HCT116 (cell line): ENCODE data around the gene TNS3. TPM values are rescaled to one million over a fixed set of nuclear protein-coding genes. Genes with fewer than 3 reads are reported as not detected.

Source experiments
- ATAC-seq: fragments of 200-7000 bp; cut with Tn5 transposase; 2 replicates; pipeline ENCODE4 v1.9.1; 2020; ENCODE audit warnings: mild to moderate bottlenecking, moderate library complexity
- BruUV-seq: library from RNA; stranded (reverse); fragments of 400-500 nt; replicated peaks from 2 replicates; lab custom pipeline; 2021; lab: Mats Ljungman, UMichigan
- CTCF ChIA-PET: fragments of 300-600 bp; sonication (Branson Sonifier 250); formaldehyde crosslinking; loops from one replicate; lab custom pipeline; 2021; ENCODE audit warnings: antibody characterized with exemption; lab: Charles Lee
- POLR2A ChIA-PET: fragments of 300-600, 350-600 bp; sonication (Branson Sonifier 250); formaldehyde crosslinking; loops from one replicate; lab custom pipeline; 2021; ENCODE audit warnings: antibody characterized with exemption; lab: Charles Lee
- RAD21 ChIA-PET, 2 experiments: fragments of 300-600 bp; sonication (Branson Sonifier 250); formaldehyde crosslinking; loops; one replicate each; lab custom pipeline; 2023; ENCODE audit warnings: low total read pairs in 2 of 2; ENCODE audit not compliant: uncharacterized antibody in 2 of 2, unreplicated experiment in 2 of 2, low non-redundant PET in 1 of 2; lab: Charles Lee
- DNase-seq: peaks from one replicate; pipeline ENCODE4 v3.0.0-alpha.2; 2010; ENCODE audit warnings: low read depth, low spot score
- H2AFZ ChIP-seq: fragments of 200-600 bp; shearing (Covaris generic), sonication (generic); 2 replicates; pipeline ENCODE4 v1.6.1; 2017; ENCODE audit warnings: low read depth, mixed run types, mixed read lengths, antibody characterized with exemption, low read length; ENCODE audit not compliant: poor library complexity, severe bottlenecking
- H3K27ac ChIP-seq: 2 replicates; pipeline ENCODE4 v1.5.1; 2012; ENCODE audit warnings: low read depth, low read length
- H3K27me3 ChIP-seq: fragments of 200-600 bp; sonication (generic); 2 replicates; pipeline ENCODE4 v1.6.1; 2016; ENCODE audit warnings: mixed run types, low read length, mixed read lengths; ENCODE audit not compliant: insufficient read depth
- H3K36me3 ChIP-seq, 2 experiments: fragments of 200-500 bp in 1 of 2; fragments of 200-600 bp in 1 of 2; sonication (Bioruptor generic) in 1 of 2; sonication (generic) in 1 of 2; 2 replicates each; pipeline versions ENCODE4 v1.5.1 to v1.6.1; 2014 to 2016; ENCODE audit warnings: low read length in 2 of 2, inconsistent platforms in 1 of 2, mixed read lengths in 1 of 2, mixed run types in 1 of 2; ENCODE audit not compliant: insufficient read depth in 2 of 2, control insufficient read depth in 1 of 2
- H3K4me1 ChIP-seq, 2 experiments: fragments of 200-600 bp in 1 of 2; sonication (generic) in 1 of 2; 2 replicates each; pipeline versions ENCODE4 v1.5.1 to v1.6.1; 2012 to 2017; ENCODE audit warnings: low read length in 2 of 2, inconsistent platforms in 1 of 2, mild to moderate bottlenecking in 1 of 2, mixed read lengths in 1 of 2, mixed run types in 1 of 2, moderate library complexity in 1 of 2; ENCODE audit not compliant: insufficient read depth in 2 of 2, control insufficient read depth in 1 of 2
- H3K4me2 ChIP-seq: fragments of 200-600 bp; sonication (generic); 2 replicates; pipeline ENCODE4 v1.6.1; 2017; ENCODE audit warnings: mixed run types, low read length, mixed read lengths
- H3K4me3 ChIP-seq, 2 experiments: fragments of 200-600 bp in 1 of 2; sonication (generic) in 1 of 2; replicated peaks in 1 of 2; 2 replicates each; pipeline ENCODE4 v1.5.1; 2011 to 2016; ENCODE audit warnings: low read length in 2 of 2, control low read depth in 1 of 2, low read depth in 1 of 2, mild to moderate bottlenecking in 1 of 2, mixed read lengths in 1 of 2, mixed run types in 1 of 2
- H3K79me2 ChIP-seq: fragments of 200-600 bp; sonication (generic); 2 replicates; pipeline ENCODE4 v1.6.1; 2017; ENCODE audit warnings: mild to moderate bottlenecking, mixed run types, low read length, moderate library complexity, mixed read lengths; ENCODE audit not compliant: insufficient read depth
- H3K9ac ChIP-seq: fragments of 200-600 bp; sonication (generic); 2 replicates; pipeline ENCODE4 v1.6.1; 2016; ENCODE audit warnings: low read length, mixed read lengths
- H3K9me2 ChIP-seq: fragments of 200-600 bp; sonication (generic), shearing (Covaris generic); 2 replicates; pipeline ENCODE4 v1.6.1; 2017; ENCODE audit warnings: mixed run types, mild to moderate bottlenecking, moderate library complexity; ENCODE audit not compliant: insufficient read depth
- H3K9me3 ChIP-seq, 2 experiments: fragments of 200-500 bp in 1 of 2; fragments of 200-600 bp in 1 of 2; sonication (Bioruptor generic) in 1 of 2; sonication (generic) in 1 of 2; 2 replicates each; pipeline ENCODE4 v1.6.1; 2014 to 2017; ENCODE audit warnings: low read length in 2 of 2, mixed read lengths in 2 of 2, inconsistent platforms in 1 of 2, low read depth in 1 of 2, mild to moderate bottlenecking in 1 of 2, mixed run types in 1 of 2, moderate library complexity in 1 of 2; ENCODE audit not compliant: control insufficient read depth in 1 of 2, insufficient read depth in 1 of 2
- H4K20me1 ChIP-seq: fragments of 200-600 bp; sonication (generic), shearing (Covaris generic); 2 replicates; pipeline ENCODE4 v1.6.1; 2017; ENCODE audit warnings: mixed run types, mild to moderate bottlenecking, moderate library complexity; ENCODE audit not compliant: insufficient read depth
- EZH2phosphoT487 ChIP-seq: fragments of 200-600 bp; IDR thresholded peaks from 2 replicates; pipeline ENCODE4 v1.6.1; 2018; ENCODE audit warnings: antibody characterized with exemption, borderline replicate concordance
- FOSL1 ChIP-seq: IDR thresholded peaks from 2 replicates; pipeline ENCODE4 v1.6.1; 2012; ENCODE audit warnings: low read depth
- MAX ChIP-seq: IDR thresholded peaks from 2 replicates; pipeline ENCODE4 v1.6.1; 2012
- POLR2AphosphoS5 ChIP-seq: IDR thresholded peaks from 2 replicates; pipeline ENCODE4 v1.6.1; 2011; ENCODE audit warnings: mild to moderate bottlenecking, low read depth, low read length, moderate library complexity
- RAD21 ChIP-seq: IDR thresholded peaks from 2 replicates; pipeline ENCODE4 v1.6.1; 2012; ENCODE audit warnings: low read depth, mild to moderate bottlenecking
- SRF ChIP-seq: IDR thresholded peaks from 2 replicates; pipeline ENCODE4 v1.6.1; 2012; ENCODE audit warnings: low read depth
- TCF7L2 ChIP-seq: IDR thresholded peaks from 2 replicates; pipeline ENCODE4 v1.7.0; 2011; ENCODE audit warnings: borderline replicate concordance, inconsistent platforms; ENCODE audit not compliant: insufficient read depth, insufficient read length; ENCODE audit errors: extremely low read depth
- ZFX ChIP-seq: fragments of 450-650 bp; IDR thresholded peaks from 2 replicates; pipeline ENCODE4 v1.6.1; 2017
- intact Hi-C: fragments of 100-400 bp; cut with micrococcal nuclease; formaldehyde crosslinking; loops from 2 replicates; pipeline ENCODE4 v1.10.0; 2022
- total RNA-seq: library from RNA; stranded (reverse); gene quantifications from one replicate; pipeline ENCODE4 v1.2.1, GENCODE V29; 2021; ENCODE audit not compliant: unreplicated experiment
- TF ChIP-seq, protein P1 (sequence below): IDR thresholded peaks from 2 replicates; pipeline ENCODE4 v1.6.1; 2011; ENCODE audit warnings: mild to moderate bottlenecking, low read length, moderate library complexity; ENCODE audit not compliant: insufficient replicate concordance; ENCODE audit errors: extremely low read depth

TNS3 gene
- total RNA-seq, 1 experiment from 2014 or later, result 9.1 TPM

DNA sequence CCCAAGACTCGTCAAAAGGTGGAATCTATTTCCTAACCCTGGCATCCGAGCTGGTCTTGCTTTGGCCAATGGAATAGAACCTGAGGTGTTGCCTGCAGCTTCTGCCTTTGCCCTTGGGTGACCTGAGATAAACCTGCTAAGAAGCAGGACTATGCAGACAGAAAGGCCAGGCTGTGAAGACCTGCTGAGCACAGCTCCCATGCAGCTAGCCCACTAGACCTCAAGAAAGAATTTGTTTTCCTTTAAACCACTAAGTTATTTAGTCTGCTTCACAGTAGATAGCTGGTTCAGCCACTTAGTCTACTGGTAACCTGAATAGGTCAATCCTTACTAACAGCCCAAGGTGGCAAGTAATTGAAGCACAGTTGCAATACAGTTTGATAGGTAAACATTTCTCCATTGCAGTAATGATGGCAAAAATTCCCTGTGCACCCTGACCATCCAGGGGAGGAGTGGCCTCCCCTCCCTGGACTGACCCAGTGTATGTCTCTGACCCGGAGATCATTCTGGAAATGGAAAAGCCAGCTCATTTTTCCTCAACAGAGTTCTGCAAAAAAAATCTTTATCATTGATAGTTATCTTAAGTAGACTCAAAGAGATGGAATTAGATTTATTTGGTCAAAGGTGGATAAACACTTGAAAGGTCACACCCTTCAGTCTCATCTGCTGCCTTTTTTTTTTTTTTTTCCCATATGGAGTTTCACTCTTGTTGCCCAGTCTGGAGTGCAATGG is 20.0 kb downstream of the TNS3 start:
- peaks cover 21 to 22% of the 10 kb centered on the region in 2 experiments for H3K4me1 ChIP-seq
- intact Hi-C loops, result no loop called here
- CTCF ChIA-PET, result no interaction called here
- no peaks in the 10 kb centered on the region for H3K9me2 ChIP-seq
- no peak for TF ChIP-seq ZFX
- TF ChIP-seq, protein P1, sequence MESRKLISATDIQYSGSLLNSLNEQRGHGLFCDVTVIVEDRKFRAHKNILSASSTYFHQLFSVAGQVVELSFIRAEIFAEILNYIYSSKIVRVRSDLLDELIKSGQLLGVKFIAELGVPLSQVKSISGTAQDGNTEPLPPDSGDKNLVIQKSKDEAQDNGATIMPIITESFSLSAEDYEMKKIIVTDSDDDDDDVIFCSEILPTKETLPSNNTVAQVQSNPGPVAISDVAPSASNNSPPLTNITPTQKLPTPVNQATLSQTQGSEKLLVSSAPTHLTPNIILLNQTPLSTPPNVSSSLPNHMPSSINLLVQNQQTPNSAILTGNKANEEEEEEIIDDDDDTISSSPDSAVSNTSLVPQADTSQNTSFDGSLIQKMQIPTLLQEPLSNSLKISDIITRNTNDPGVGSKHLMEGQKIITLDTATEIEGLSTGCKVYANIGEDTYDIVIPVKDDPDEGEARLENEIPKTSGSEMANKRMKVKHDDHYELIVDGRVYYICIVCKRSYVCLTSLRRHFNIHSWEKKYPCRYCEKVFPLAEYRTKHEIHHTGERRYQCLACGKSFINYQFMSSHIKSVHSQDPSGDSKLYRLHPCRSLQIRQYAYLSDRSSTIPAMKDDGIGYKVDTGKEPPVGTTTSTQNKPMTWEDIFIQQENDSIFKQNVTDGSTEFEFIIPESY, result no peak
- no peak for TF ChIP-seq SRF
- TF ChIP-seq MAX, result no peak
- TF ChIP-seq EZH2phosphoT487, result no peak
- TF ChIP-seq TCF7L2, result no peak
- no peak for TF ChIP-seq POLR2AphosphoS5
- no peak for TF ChIP-seq FOSL1
- no peak for TF ChIP-seq RAD21
- H3K27me3 ChIP-seq, result no peaks in the 10 kb centered on the region
- H3K27ac ChIP-seq, result no peak overlapping the region
- no peaks in the 10 kb centered on the region for H3K79me2 ChIP-seq
- RAD21 ChIA-PET, result no interaction called here
- no TSS peak for BruUV-seq
- DNase-seq, result no peak
- POLR2A ChIA-PET, result no interaction called here
- H3K36me3 ChIP-seq, result no peaks in the 10 kb centered on the region
- no peaks in the 10 kb centered on the region for H3K9me3 ChIP-seq
- no peak overlapping the region for H3K4me3 ChIP-seq
- no peak overlapping the region for H3K9ac ChIP-seq
- no peak for ATAC-seq
- no peaks in the 10 kb centered on the region for H4K20me1 ChIP-seq
- H3K4me2 ChIP-seq, result no peak overlapping the region
- H2AFZ ChIP-seq, result no peak overlapping the region
